GM12878 (cell line): ENCODE measurements around the gene GPR62. TPM values are rescaled to one million over a fixed set of nuclear protein-coding genes. Genes with fewer than 3 reads are reported as not detected.

ENCODE experiments used
- ATAC-seq: fragments of 200-7000 bp; cut with Tn5 transposase; 3 replicates; pipeline ENCODE4 v1.9.1; 2020; ENCODE audit warnings: mild to moderate bottlenecking, moderate library complexity
- BruUV-seq: library from RNA; stranded (reverse); fragments of 400-500 nt; replicated peaks from 2 replicates; lab custom pipeline; 2021; lab: Mats Ljungman, UMichigan
- CTCF ChIA-PET: fragments of 300-600 bp; sonication (Branson Sonifier 250); formaldehyde crosslinking; extraction: SDS; loops from one replicate; lab custom pipeline; 2021; ENCODE audit warnings: inconsistent platforms; lab: Yijun Ruan, JAX
- POLR2A ChIA-PET: fragments of 350-600 bp; formaldehyde crosslinking; extraction: SDS; loops from one replicate; lab custom pipeline; 2021; ENCODE audit warnings: inconsistent platforms; lab: Charles Lee
- RAD21 ChIA-PET: fragments of 300-600 bp; sonication (Branson Sonifier 250); formaldehyde crosslinking; loops from one replicate; lab custom pipeline; 2023; ENCODE audit warnings: antibody characterized with exemption; ENCODE audit not compliant: unreplicated experiment; lab: Charles Lee
- SMC1A ChIA-PET: fragments of 300-600 bp; sonication (Branson Sonifier 250); formaldehyde crosslinking; loops from one replicate; lab custom pipeline; 2023; ENCODE audit not compliant: unreplicated experiment, uncharacterized antibody; lab: Charles Lee
- DNase-seq: peaks from one replicate; pipeline ENCODE4 v3.0.0-alpha.2; 2011; ENCODE audit warnings: low read depth, low spot score
- FAIRE-seq: peaks from 3 replicates; lab custom pipeline; 2011; peaks lifted over from hg19 to GRCh38; lab: Jason Lieb, UNC
- H2AFZ ChIP-seq: 2 replicates; pipeline ENCODE4 v1.6.0; 2011; ENCODE audit warnings: low read depth, low read length, control low read depth; ENCODE audit not compliant: control insufficient read depth
- H3K27ac ChIP-seq: 2 replicates; pipeline ENCODE4 v1.5.1; 2011; ENCODE audit warnings: control low read depth; ENCODE audit not compliant: control insufficient read depth, insufficient read depth
- H3K27me3 ChIP-seq, 2 experiments: replicated peaks in 1 of 2; 2 replicates each; pipeline versions ENCODE4 v1.6.0 to v1.6.1; 2011; ENCODE audit warnings: low read length in 1 of 2; ENCODE audit not compliant: control insufficient read depth in 2 of 2, insufficient read depth in 2 of 2
- H3K36me3 ChIP-seq, 2 experiments: 2 replicates each; pipeline ENCODE4 v1.5.1; 2011; ENCODE audit warnings: low read length in 1 of 2; ENCODE audit not compliant: control insufficient read depth in 2 of 2, insufficient read depth in 2 of 2
- H3K4me1 ChIP-seq: 2 replicates; pipeline ENCODE4 v1.6.1; 2011; ENCODE audit warnings: mild to moderate bottlenecking, low read length, moderate library complexity, mixed read lengths; ENCODE audit not compliant: control insufficient read depth, insufficient read depth
- H3K4me2 ChIP-seq: 2 replicates; pipeline ENCODE4 v1.6.0; 2011; ENCODE audit warnings: control low read depth; ENCODE audit not compliant: control insufficient read depth, insufficient read depth
- H3K4me3 ChIP-seq: fragments of 200-600 bp; sonication (generic); 2 replicates; pipeline ENCODE4 v1.5.1; 2016
- H3K79me2 ChIP-seq: 2 replicates; pipeline ENCODE4 v1.6.0; 2011; ENCODE audit warnings: low read length; ENCODE audit not compliant: control insufficient read depth, insufficient read depth
- H3K9ac ChIP-seq: 2 replicates; pipeline ENCODE4 v1.8.0; 2011; ENCODE audit warnings: low read length, control low read depth, mixed read lengths; ENCODE audit not compliant: control insufficient read depth, insufficient read depth
- H3K9me3 ChIP-seq: replicated peaks from 3 replicates; pipeline ENCODE4 v1.5.1; 2011; ENCODE audit warnings: mild to moderate bottlenecking, low read length; ENCODE audit not compliant: control insufficient read depth, insufficient read depth
- H4K20me1 ChIP-seq: 2 replicates; pipeline ENCODE4 v1.6.0; 2011; ENCODE audit not compliant: control insufficient read depth, insufficient read depth
- BCL11A ChIP-seq: IDR thresholded peaks from 2 replicates; pipeline ENCODE4 v1.6.1; 2011; ENCODE audit warnings: low read depth, low read length
- KAT2A ChIP-seq: conservative IDR thresholded peaks from 2 replicates; pipeline ENCODE4 v1.6.1; 2011; ENCODE audit warnings: low read depth, low read length; ENCODE audit not compliant: control insufficient read depth
- KLF5 ChIP-seq: fragments of 450-650 bp; IDR thresholded peaks from 2 replicates; pipeline ENCODE4 v1.6.1; 2014; ENCODE audit warnings: mild to moderate bottlenecking; ENCODE audit not compliant: partially characterized antibody
- MAX ChIP-seq: IDR thresholded peaks from 2 replicates; pipeline ENCODE4 v1.6.1; 2012; ENCODE audit warnings: low read depth, low read length, improper control_type of control experiment
- MEF2B ChIP-seq: fragments of 450-650 bp; IDR thresholded peaks from 2 replicates; pipeline ENCODE4 v1.6.1; 2018; ENCODE audit warnings: mild to moderate bottlenecking, moderate library complexity; ENCODE audit not compliant: partially characterized antibody, poor library complexity, severe bottlenecking
- NR2C1 ChIP-seq: fragments of 450-650 bp; IDR thresholded peaks from 2 replicates; pipeline ENCODE4 v1.6.1; 2017; ENCODE audit warnings: antibody characterized with exemption, mild to moderate bottlenecking, moderate library complexity
- PAX8 ChIP-seq: fragments of 450-650 bp; IDR thresholded peaks from 2 replicates; pipeline ENCODE4 v1.6.1; 2017; ENCODE audit warnings: mild to moderate bottlenecking, moderate library complexity
- RAD21 ChIP-seq: IDR thresholded peaks from 2 replicates; pipeline ENCODE4 v1.6.1; 2011; ENCODE audit warnings: mild to moderate bottlenecking, low read depth, low read length, moderate library complexity; ENCODE audit not compliant: insufficient read depth
- SUZ12 ChIP-seq: fragments of 200-600 bp; sonication (generic); IDR thresholded peaks from one replicate; pipeline ENCODE4 v1.6.1; 2018; ENCODE audit warnings: antibody characterized with exemption, mild to moderate bottlenecking; ENCODE audit not compliant: unreplicated experiment
- TCF7 ChIP-seq: IDR thresholded peaks from 2 replicates; pipeline ENCODE4 v1.6.1; 2014; ENCODE audit warnings: antibody characterized with exemption, borderline replicate concordance
- WGBS: methylation state at CpG from one replicate; pipeline ENCODE4 v1.1.6; 2016; ENCODE audit warnings: low lambda C conversion rate; ENCODE audit not compliant: insufficient replicate concordance, insufficient coverage; ENCODE audit errors: missing lambda C conversion rate; 5-methylcytosine and 5-hydroxymethylcytosine counted together
- in situ Hi-C: fragments of 300-500 bp; cut with MboI; formaldehyde crosslinking; loops from 9 replicates; pipeline ENCODE4 v1.14.3; 2018; ENCODE audit warnings: mixed read lengths
- intact Hi-C: fragments of 100-400 bp; cut with micrococcal nuclease; formaldehyde crosslinking; loops from one replicate; pipeline ENCODE4 v1.14.2; 2022; ENCODE audit not compliant: unreplicated experiment
- polyA plus RNA-seq, 11 experiments: library from polyadenylated mRNA; depleted of rRNA in 4 of 11; unstranded in 6 of 11; stranded (reverse) in 5 of 11; fragments of >200 nt; fragmentation: Nextera tagmentation in 4 of 11; fragmentation: Illumina TruSeq in 1 of 11; extraction: Ambion mirVana in 4 of 11; extraction: Trizol in 1 of 11; gene quantifications; 1 replicate in 1 of 11; 2 replicates in 10 of 11; pipeline versions ENCODE4 v1.2.1 to v1.2.3, GENCODE V29; 2011 to 2016; ENCODE audit warnings: inconsistent platforms in 2 of 11, missing spikeins in 2 of 11, low read depth in 1 of 11
- total RNA-seq, 4 experiments: library from RNA; depleted of rRNA in 3 of 4; stranded (reverse); fragments of >200 nt in 3 of 4; fragmentation: Illumina TruSeq in 1 of 4; extraction: Trizol in 1 of 4; gene quantifications; 2 replicates each; pipeline versions ENCODE4 v1.2.1 to v1.2.3, GENCODE V29; 2013 to 2021
- TF ChIP-seq, protein P1 (sequence below): fragments of 450-650 bp; IDR thresholded peaks from 2 replicates; pipeline ENCODE4 v1.6.1; 2014; ENCODE audit warnings: mild to moderate bottlenecking

Gene GPR62
- total and polyA plus RNA-seq, 10 of the 15 experiments (the other 5 are each of a cell fraction or from before 2014, with no cell fraction given): not detected

DNA sequence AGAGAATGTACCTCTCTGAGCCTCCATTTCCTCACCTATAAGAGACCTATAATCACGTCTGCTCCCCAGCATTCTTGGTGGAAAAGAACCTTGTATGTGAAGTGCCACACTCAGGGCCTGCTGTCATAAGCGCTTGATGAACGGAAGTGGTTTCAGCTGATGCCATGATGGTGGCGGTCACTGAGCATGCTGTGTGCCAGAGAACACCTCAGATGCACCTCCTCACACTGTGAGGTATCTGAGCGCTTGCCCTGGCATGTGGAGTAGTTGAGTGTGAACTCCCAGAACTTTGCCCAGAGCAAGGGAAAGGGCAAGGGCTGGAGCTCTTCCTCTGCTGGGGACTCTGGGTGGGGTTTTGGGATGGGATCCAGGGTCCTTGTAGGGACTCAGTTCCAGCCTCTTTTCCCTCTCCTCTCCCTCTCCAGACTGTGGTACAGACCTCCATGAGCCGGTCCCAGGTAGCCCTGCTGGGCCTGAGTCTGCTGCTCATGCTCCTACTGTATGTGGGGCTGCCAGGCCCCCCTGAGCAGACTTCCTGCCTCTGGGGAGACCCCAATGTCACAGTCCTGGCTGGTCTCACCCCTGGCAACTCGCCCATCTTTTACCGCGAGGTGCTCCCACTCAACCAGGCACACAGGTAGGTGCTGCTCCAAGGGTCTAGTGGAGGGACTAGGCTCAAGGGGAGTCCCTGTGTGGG, 22.4 kb downstream of the GPR62 start:
- FAIRE-seq: no peak
- intact Hi-C loops (no loop called here), in situ Hi-C loops (no loop called here)
- H3K9me3 ChIP-seq: no peaks in the 10 kb centered on the region
- no peak overlapping the region for H3K4me3 ChIP-seq
- H3K79me2 ChIP-seq: peaks cover 8% of the 10 kb centered on the region
- no peak overlapping the region for H2AFZ ChIP-seq
- CTCF ChIA-PET: interaction anchor here (5.3 kb wide), 1 partner anchor 34 kb away, joined by 79 read pairs; the partner anchor contains the start of genes PARP3 and RRP9
- H3K27me3 ChIP-seq: no peaks in the 10 kb centered on the region
- BruUV-seq: no TSS peak
- 87% methylated on average over 9 of the region's 9 CpGs for WGBS
- no peaks in the 10 kb centered on the region for H3K36me3 ChIP-seq
- SMC1A ChIA-PET: no interaction called here
- TF ChIP-seq BCL11A (no peak), TCF7 (no peak), RAD21 (no peak), NR2C1 (no peak), KAT2A (no peak), PAX8 (no peak), KLF5 (no peak), MEF2B (no peak), SUZ12 (no peak), MAX (no peak)
- TF ChIP-seq, protein P1, sequence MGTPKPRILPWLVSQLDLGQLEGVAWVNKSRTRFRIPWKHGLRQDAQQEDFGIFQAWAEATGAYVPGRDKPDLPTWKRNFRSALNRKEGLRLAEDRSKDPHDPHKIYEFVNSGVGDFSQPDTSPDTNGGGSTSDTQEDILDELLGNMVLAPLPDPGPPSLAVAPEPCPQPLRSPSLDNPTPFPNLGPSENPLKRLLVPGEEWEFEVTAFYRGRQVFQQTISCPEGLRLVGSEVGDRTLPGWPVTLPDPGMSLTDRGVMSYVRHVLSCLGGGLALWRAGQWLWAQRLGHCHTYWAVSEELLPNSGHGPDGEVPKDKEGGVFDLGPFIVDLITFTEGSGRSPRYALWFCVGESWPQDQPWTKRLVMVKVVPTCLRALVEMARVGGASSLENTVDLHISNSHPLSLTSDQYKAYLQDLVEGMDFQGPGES: no peak
- no peak for DNase-seq
- POLR2A ChIA-PET: no interaction called here
- peaks cover 18% of the 10 kb centered on the region for H3K4me1 ChIP-seq
- no peak overlapping the region for H3K27ac ChIP-seq
- no peak for ATAC-seq
- H3K9ac ChIP-seq: no peak overlapping the region
- H3K4me2 ChIP-seq: no peak overlapping the region
- RAD21 ChIA-PET: interaction anchor here (1.4 kb wide), 1 partner anchor 36 kb away, joined by 3 read pairs; the partner anchor contains the start of genes PARP3 and RRP9
- no peaks in the 10 kb centered on the region for H4K20me1 ChIP-seq
